A549 (cell line): ENCODE measurements around the gene GCNT2.

ENCODE experiments used
- CHD2 ChIP-seq: fragments of 150-350 bp; IDR thresholded peaks from 2 replicates; pipeline ENCODE4 v1.6.1; 2014; ENCODE audit warnings: low read length; ENCODE audit not compliant: partially characterized antibody
- SREBF2 ChIP-seq: fragments of 450-650 bp; IDR thresholded peaks from 2 replicates; pipeline ENCODE4 v1.6.1; 2014; ENCODE audit warnings: mild to moderate bottlenecking, moderate library complexity
- TF ChIP-seq, protein P1 (sequence below): fragments of >200 bp; sonication (Bioruptor Twin); formaldehyde crosslinking; IDR thresholded peaks from 3 replicates; pipeline ENCODE4 v1.5.1; 2016

DNA sequence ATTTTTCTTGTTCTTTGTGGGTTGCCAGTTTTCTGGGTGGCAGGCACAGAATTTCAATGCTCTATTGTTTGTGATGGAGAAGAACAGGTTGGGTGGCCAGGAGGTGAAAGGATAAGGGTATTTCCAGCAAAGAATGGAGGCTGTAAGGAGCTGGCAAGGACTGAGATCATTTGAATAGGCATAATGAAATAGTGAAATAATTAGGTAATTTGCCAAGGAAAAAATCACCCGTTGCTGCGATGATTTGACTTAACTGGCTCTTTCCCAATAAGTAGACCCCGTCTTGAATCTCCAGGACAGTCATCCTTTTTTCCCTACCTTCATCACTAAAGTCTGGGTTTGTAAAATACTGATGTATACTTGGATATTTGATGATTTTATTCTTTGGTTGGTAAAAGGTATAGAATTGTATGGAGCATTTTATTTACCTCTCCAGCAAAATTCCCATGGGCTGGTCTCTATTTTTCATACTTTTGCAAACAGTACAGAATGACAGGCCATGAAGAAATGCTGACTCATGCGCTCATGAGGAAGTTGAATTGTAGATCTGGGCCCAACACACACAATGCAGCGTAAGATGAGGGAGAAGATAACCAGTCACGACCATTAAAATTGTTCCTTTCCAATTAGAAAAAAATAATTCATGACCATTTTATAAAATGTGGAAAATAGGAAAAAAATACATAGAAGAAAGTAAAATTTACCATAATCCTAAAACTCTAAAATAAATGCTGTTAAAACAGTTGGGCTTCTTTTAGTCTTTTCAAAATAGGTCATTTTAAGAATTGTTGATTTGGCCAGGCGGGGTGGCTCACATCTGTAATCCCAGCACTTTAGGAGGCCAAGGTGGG is 2.4 kb upstream of the GCNT2 start:
- no peak for TF ChIP-seq CHD2
- TF ChIP-seq, protein P1, sequence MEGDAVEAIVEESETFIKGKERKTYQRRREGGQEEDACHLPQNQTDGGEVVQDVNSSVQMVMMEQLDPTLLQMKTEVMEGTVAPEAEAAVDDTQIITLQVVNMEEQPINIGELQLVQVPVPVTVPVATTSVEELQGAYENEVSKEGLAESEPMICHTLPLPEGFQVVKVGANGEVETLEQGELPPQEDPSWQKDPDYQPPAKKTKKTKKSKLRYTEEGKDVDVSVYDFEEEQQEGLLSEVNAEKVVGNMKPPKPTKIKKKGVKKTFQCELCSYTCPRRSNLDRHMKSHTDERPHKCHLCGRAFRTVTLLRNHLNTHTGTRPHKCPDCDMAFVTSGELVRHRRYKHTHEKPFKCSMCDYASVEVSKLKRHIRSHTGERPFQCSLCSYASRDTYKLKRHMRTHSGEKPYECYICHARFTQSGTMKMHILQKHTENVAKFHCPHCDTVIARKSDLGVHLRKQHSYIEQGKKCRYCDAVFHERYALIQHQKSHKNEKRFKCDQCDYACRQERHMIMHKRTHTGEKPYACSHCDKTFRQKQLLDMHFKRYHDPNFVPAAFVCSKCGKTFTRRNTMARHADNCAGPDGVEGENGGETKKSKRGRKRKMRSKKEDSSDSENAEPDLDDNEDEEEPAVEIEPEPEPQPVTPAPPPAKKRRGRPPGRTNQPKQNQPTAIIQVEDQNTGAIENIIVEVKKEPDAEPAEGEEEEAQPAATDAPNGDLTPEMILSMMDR, result no peak
- TF ChIP-seq SREBF2, result no peak
